ENCODE results near the gene RRAS.
A peak's percentile ranks its signal among the peaks of the same experiment; 100 is the strongest.
"Not testable (repeated sequence)": the region's sequence is repeated elsewhere in the genome, so short reads cannot be mapped to it uniquely, and the experiment has no call there.

The RRAS gene

DNA sequence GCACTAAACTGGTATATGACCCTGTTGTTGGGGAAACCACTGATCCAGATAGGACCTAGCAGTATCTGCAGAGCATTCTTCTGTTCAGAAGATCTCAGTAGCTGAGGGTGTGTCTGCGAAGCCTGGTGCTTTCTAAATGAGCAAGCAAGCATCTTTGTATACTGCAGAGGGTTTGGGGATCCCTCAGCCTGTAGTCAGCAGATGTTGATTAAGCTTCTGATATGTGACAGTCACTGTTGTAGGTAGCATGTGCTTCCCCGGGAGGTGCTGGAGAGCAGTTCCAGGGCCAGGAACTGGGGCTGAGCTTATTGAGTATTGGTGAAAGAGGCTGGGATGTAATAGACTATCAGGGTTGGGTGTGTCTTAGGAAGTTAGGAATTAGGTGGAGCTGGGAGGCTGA is 3.5 kb upstream of the RRAS start:
- H3K36me3 ChIP-seq (ENCODE audit: control insufficient read depth, insufficient read depth, low read length): peaks cover 13% of the 10 kb centered on the region
- no peaks in the 10 kb centered on the region for H3K27me3 ChIP-seq (ENCODE audit: control insufficient read depth, insufficient read depth, low read length)
- H3K4me3 ChIP-seq (ENCODE audit: low read length): peak overlapping the region; percentile 18
- no peak overlapping the region for H3K9ac ChIP-seq (ENCODE audit: low read length)
- H3K27ac ChIP-seq (ENCODE audit: low read depth, low read length): no peak overlapping the region
- H3K4me1 ChIP-seq (ENCODE audit: control insufficient read depth, insufficient read depth, low read length): peaks cover 17% of the 10 kb centered on the region

DNA sequence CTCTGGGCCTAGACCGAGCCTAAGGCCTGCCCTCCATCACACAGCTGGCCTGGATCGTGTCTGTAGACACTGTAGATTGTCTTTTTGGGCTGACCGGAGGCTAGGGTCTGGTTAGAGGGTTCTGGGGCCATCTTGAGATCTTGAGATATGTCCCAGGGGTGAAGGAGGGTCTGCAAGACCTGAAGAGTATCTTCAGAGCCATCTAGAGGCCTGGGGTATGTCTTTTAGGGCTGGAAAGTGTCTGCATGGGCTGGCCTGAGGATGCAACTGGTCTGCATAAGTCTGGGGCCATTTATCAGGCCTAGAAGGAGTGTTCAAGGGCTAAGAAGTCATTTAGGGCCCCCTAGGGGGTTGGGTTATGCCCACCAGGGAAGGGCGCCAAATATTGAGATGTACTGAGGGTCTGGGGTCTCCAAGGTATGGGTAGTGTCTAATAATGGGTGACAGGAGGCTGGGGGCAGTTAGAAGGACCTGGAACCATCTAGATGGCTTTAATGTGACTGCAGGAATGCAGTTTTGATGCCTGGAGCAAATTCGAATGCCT is 2.6 kb upstream of the RRAS start:
- Histone ChIP-seq H3K4me1 (ENCODE audit: control insufficient read depth, insufficient read depth, low read length) (peaks cover 20% of the 10 kb centered on the region), H3K36me3 (ENCODE audit: control insufficient read depth, insufficient read depth, low read length) (peaks cover 13% of the 10 kb centered on the region), H3K4me3 (ENCODE audit: low read length) (peak overlapping the region; percentile 98), H3K27me3 (ENCODE audit: control insufficient read depth, insufficient read depth, low read length) (no peaks in the 10 kb centered on the region), H3K27ac (ENCODE audit: low read depth, low read length) (peak overlapping the region; percentile 91), H3K9ac (ENCODE audit: low read length) (peak overlapping the region; percentile 99)

- Histone ChIP-seq H3K27ac (ENCODE audit: low read depth, low read length) (peak within 1 kb of the TSS; percentile 100), H3K4me3 (ENCODE audit: low read length) (peak within 1 kb of the TSS; percentile 98), H3K27me3 (ENCODE audit: control insufficient read depth, insufficient read depth, low read length) (no peaks in the 10 kb centered on the region), H3K9ac (ENCODE audit: low read length) (peak within 1 kb of the TSS; percentile 99), H3K36me3 (ENCODE audit: control insufficient read depth, insufficient read depth, low read length) (peaks cover 7% of the 10 kb centered on the region), H3K4me1 (ENCODE audit: control insufficient read depth, insufficient read depth, low read length) (peaks cover 20% of the 10 kb centered on the region)
Observed at GRCh38 chr19:49641688-49642491, 1.9 kb upstream of the RRAS start, which contains the start of gene SCAF1. Gene SCAF1 (plus strand): TSS chr19:49642209. CDS start chr19:49645027, 2,818 bp downstream.

- Histone ChIP-seq H3K4me1 (ENCODE audit: control insufficient read depth, insufficient read depth, low read length) (peaks cover 20% of the 10 kb centered on the region), H3K27ac (ENCODE audit: low read depth, low read length) (peak overlapping the region; percentile 100), H3K4me3 (ENCODE audit: low read length) (peak overlapping the region; percentile 89), H3K36me3 (ENCODE audit: control insufficient read depth, insufficient read depth, low read length) (no peaks in the 10 kb centered on the region), H3K27me3 (ENCODE audit: control insufficient read depth, insufficient read depth, low read length) (no peaks in the 10 kb centered on the region), H3K9ac (ENCODE audit: low read length) (peak overlapping the region; percentile 91)
Observed at GRCh38 chr19:49639401-49640112, 386 bp downstream of the RRAS start.

DNA sequence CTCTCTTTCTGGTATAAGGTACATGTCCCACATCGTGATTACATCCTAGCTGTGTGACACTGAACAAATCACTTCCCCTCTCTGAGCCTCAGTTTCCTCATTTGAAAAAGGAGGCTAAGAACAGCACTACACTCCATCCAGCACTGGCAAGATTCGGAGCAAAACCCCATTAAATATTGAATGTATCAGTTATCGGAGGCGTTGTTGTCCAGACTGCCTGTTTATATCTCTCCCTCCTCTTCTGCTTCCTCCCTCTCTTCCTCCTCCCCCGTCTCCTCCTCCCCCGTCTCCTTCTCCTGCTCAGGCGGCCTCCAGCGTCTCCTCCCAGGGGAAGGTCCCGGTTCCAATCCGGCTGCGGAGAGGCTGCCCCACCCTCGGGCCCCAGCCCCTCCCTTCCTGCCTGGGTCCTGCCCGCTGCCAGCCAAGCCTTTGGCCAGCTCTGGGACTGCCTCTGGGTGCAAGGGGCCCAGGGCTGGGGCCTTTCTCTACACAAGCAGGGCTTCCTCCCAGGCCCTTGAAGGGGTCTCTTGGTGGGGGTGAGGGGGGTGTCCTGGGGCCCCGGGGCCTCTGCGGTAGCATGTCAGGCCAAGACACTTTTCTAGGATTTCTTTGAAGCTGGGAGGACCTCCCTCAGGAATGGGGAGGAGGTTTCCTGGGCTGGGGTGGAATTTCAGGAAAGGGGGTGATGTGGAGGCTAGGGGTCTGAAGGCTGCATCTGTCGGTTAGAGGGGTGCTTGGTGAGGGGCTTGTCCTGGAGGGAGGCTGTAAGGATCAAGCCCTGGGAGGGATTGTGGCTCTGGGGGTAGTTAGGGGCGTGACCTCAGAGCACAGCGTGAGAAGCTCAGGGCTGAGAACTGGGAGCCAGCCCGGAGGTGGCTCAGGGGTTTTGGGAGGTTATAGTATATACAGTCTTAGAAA is 1.9 kb downstream of the RRAS start:
- Histone ChIP-seq H3K36me3 (ENCODE audit: control insufficient read depth, insufficient read depth, low read length) (no peaks in the 10 kb centered on the region), H3K4me1 (ENCODE audit: control insufficient read depth, insufficient read depth, low read length) (peaks cover 10% of the 10 kb centered on the region), H3K27me3 (ENCODE audit: control insufficient read depth, insufficient read depth, low read length) (no peaks in the 10 kb centered on the region), H3K4me3 (ENCODE audit: low read length) (peak overlapping the region; percentile 68), H3K27ac (ENCODE audit: low read depth, low read length) (peak overlapping the region; percentile 70), H3K9ac (ENCODE audit: low read length) (peak overlapping the region; percentile 30)

DNA sequence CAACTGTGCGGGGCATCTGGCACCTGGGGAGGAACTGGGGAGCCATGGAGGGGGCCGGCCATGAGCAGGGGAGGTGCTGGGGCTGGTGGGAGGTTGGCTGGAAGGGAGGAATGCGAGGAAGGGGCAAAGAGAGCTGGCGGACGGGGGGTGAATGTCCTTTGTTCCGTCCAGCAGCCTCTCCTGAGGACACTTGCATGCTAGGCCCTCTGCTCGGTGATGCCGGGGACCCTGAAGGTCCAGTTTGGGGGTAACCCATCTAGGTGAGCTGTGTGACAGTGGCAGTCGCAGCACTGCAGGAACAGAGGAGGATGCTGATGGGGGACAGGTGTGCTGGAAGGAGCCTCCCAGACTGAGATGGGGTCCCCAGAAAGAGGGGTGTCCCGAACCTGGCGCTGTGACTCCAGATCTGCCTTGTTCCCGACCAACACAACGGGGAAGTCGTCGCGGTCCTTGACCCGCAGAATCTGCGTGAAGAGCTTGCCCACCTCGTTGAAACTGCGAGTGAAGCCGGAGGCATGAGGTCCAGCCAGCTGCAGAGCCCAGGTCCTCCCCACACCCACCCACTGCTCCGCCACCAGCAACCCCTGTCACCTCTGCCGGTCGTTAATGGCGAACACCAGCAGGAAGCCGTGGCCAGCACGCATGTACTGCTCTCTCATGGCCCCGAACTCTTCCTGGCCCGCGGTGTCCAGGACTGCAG is 3.6 kb downstream of the RRAS start:
- H3K36me3 ChIP-seq (ENCODE audit: control insufficient read depth, insufficient read depth, low read length): no peaks in the 10 kb centered on the region
- H3K4me1 ChIP-seq (ENCODE audit: control insufficient read depth, insufficient read depth, low read length): peaks cover 5% of the 10 kb centered on the region
- no peak overlapping the region for H3K9ac ChIP-seq (ENCODE audit: low read length)
- H3K27ac ChIP-seq (ENCODE audit: low read depth, low read length): no peak overlapping the region
- H3K4me3 ChIP-seq (ENCODE audit: low read length): no peak overlapping the region
- no peaks in the 10 kb centered on the region for H3K27me3 ChIP-seq (ENCODE audit: control insufficient read depth, insufficient read depth, low read length)

DNA sequence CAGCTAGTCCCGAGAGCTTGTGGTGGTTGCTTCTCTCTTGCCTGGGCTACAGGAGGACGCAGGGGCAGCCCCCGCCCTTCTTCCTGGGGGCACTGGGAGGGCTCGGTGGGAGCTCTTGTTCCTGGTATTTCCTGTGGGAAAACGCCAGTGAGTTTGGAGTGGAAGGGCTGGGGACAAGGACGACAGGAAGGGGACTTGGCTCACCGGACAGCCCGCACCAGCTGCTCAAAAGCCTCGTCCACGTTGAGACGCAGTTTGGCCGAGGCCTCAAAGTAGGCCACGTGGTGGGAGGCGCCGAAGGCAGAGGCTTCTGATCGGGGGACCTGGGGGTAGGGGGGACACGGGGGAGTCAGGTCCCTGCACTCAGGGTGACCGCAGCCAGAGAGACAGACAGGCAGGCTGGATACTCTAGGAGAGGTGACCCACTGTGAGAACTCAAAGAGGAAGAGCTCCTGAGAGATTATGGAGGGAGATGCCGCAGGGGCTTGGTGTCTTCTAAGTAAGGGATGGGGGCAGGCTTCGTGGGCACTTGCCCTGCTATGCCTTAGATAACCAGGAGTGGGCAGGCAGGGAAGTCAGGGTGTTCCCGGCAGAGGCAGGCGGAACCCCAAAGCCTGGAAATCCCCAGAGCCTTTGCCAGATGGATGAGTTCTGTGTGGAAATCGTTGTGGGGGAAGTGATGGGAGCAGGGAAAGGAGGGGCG is 4.3 kb downstream of the RRAS start:
- Histone ChIP-seq H3K4me3 (ENCODE audit: low read length) (no peak overlapping the region), H3K27ac (ENCODE audit: low read depth, low read length) (no peak overlapping the region), H3K9ac (ENCODE audit: low read length) (no peak overlapping the region), H3K4me1 (ENCODE audit: control insufficient read depth, insufficient read depth, low read length) (peaks cover 10% of the 10 kb centered on the region), H3K27me3 (ENCODE audit: control insufficient read depth, insufficient read depth, low read length) (no peaks in the 10 kb centered on the region), H3K36me3 (ENCODE audit: control insufficient read depth, insufficient read depth, low read length) (no peaks in the 10 kb centered on the region)

GRCh38 chr19:49633273-49633672 is 6.7 kb downstream of the RRAS start:
- not testable (repeated sequence) for H3K27ac ChIP-seq (ENCODE audit: low read depth, low read length); H3K36me3 ChIP-seq (ENCODE audit: control insufficient read depth, insufficient read depth, low read length); H3K27me3 ChIP-seq (ENCODE audit: control insufficient read depth, insufficient read depth, low read length); H3K4me1 ChIP-seq (ENCODE audit: control insufficient read depth, insufficient read depth, low read length); H3K4me3 ChIP-seq (ENCODE audit: low read length); H3K9ac ChIP-seq (ENCODE audit: low read length)

- no peak overlapping the region for H3K4me3 ChIP-seq (ENCODE audit: low read length)
- no peaks in the 10 kb centered on the region for H3K36me3 ChIP-seq (ENCODE audit: control insufficient read depth, insufficient read depth, low read length)
- H3K9ac ChIP-seq (ENCODE audit: low read length): no peak overlapping the region
- H3K27me3 ChIP-seq (ENCODE audit: control insufficient read depth, insufficient read depth, low read length): no peaks in the 10 kb centered on the region
- peaks cover 5% of the 10 kb centered on the region for H3K4me1 ChIP-seq (ENCODE audit: control insufficient read depth, insufficient read depth, low read length)
- no peak overlapping the region for H3K27ac ChIP-seq (ENCODE audit: low read depth, low read length)
Observed at GRCh38 chr19:49632576-49632975, 7.4 kb downstream of the RRAS start.

DNA sequence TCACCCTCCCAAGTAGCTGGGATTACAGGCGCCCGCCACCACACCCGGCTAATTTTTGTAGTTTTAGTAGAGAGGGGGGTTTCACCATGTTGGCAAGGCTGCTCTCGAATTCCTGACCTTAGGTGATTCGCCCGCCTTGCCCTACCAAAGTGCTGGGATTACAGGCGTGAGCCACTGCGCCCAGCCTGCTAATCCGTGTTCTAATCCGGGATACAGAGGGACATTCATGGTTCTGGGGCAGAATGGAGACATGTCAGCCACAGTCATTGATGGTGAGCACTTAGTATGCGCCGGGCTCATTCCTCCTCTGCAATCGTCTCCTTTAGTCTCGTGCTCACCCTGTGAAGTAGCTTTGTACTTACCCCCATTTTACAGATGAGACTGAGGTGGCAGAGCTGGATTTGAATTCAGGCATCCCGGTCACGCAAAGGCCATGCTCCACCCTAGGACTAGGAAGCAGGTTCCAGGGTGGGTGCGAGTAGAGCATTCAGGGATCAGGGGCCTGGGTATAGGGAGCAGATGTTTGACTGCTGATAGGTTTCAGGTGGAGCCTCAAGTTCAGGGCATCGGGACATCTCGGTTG is 8.2 kb downstream of the RRAS start:
- H3K9ac ChIP-seq (ENCODE audit: low read length): no peak overlapping the region
- no peaks in the 10 kb centered on the region for H3K36me3 ChIP-seq (ENCODE audit: control insufficient read depth, insufficient read depth, low read length)
- no peak overlapping the region for H3K4me3 ChIP-seq (ENCODE audit: low read length)
- no peaks in the 10 kb centered on the region for H3K27me3 ChIP-seq (ENCODE audit: control insufficient read depth, insufficient read depth, low read length)
- no peak overlapping the region for H3K27ac ChIP-seq (ENCODE audit: low read depth, low read length)
- peaks cover 5% of the 10 kb centered on the region for H3K4me1 ChIP-seq (ENCODE audit: control insufficient read depth, insufficient read depth, low read length)

Measured in rectal smooth muscle tissue (tissue), 1 donor.